KMS-11 (cell line): ENCODE results near the gene KIF25.

Experiments used
- H2AFZ ChIP-seq: fragments of 200-600 bp; sonication (generic); 2 replicates; pipeline ENCODE4 v1.6.1; 2016; ENCODE audit warnings: antibody characterized with exemption, mixed run types, low read depth
- H3K27ac ChIP-seq: fragments of 200-600 bp; sonication (generic); 2 replicates; pipeline ENCODE4 v1.6.1; 2016; ENCODE audit warnings: mild to moderate bottlenecking, mixed run types
- H3K27me3 ChIP-seq: fragments of 200-600 bp; sonication (generic); 2 replicates; pipeline ENCODE4 v1.6.1; 2017; ENCODE audit warnings: mild to moderate bottlenecking, low read depth, mixed run types, moderate library complexity; ENCODE audit not compliant: insufficient read depth
- H3K36me3 ChIP-seq: fragments of 200-600 bp; sonication (generic); 2 replicates; pipeline ENCODE4 v1.6.1; 2017; ENCODE audit warnings: mild to moderate bottlenecking, mixed run types; ENCODE audit not compliant: insufficient read depth
- H3K4me1 ChIP-seq: fragments of 200-600 bp; sonication (generic); 2 replicates; pipeline ENCODE4 v1.6.1; 2016; ENCODE audit warnings: mild to moderate bottlenecking, low read depth, mixed run types; ENCODE audit not compliant: poor library complexity, severe bottlenecking
- H3K4me2 ChIP-seq: fragments of 200-600 bp; sonication (generic); 2 replicates; pipeline ENCODE4 v1.7.0; 2016; ENCODE audit warnings: mild to moderate bottlenecking, mixed run types
- H3K4me3 ChIP-seq: fragments of 200-600 bp; sonication (generic); IDR thresholded peaks from 2 replicates; pipeline ENCODE4 v1.6.1; 2017; ENCODE audit warnings: low read depth, low read length, mixed read lengths; ENCODE audit not compliant: insufficient read depth
- H3K79me2 ChIP-seq: fragments of 200-600 bp; sonication (generic); 2 replicates; pipeline ENCODE4 v1.6.1; 2016; ENCODE audit warnings: low read depth, mixed run types; ENCODE audit not compliant: insufficient read depth
- H3K9ac ChIP-seq: fragments of 200-600 bp; sonication (generic); 2 replicates; pipeline ENCODE4 v1.6.1; 2016; ENCODE audit warnings: mild to moderate bottlenecking, mixed run types
- H4K20me1 ChIP-seq: fragments of 200-600 bp; sonication (generic); 2 replicates; pipeline ENCODE4 v1.6.1; 2016; ENCODE audit warnings: mild to moderate bottlenecking, mixed run types; ENCODE audit not compliant: insufficient read depth
- CTCF ChIP-seq: fragments of 200-600 bp; sonication (generic); conservative IDR thresholded peaks from 2 replicates; pipeline ENCODE4 v1.6.1; 2017; ENCODE audit warnings: low read depth, mild to moderate bottlenecking, antibody characterized with exemption, low read length, moderate library complexity, mixed read lengths

Gene KIF25

DNA sequence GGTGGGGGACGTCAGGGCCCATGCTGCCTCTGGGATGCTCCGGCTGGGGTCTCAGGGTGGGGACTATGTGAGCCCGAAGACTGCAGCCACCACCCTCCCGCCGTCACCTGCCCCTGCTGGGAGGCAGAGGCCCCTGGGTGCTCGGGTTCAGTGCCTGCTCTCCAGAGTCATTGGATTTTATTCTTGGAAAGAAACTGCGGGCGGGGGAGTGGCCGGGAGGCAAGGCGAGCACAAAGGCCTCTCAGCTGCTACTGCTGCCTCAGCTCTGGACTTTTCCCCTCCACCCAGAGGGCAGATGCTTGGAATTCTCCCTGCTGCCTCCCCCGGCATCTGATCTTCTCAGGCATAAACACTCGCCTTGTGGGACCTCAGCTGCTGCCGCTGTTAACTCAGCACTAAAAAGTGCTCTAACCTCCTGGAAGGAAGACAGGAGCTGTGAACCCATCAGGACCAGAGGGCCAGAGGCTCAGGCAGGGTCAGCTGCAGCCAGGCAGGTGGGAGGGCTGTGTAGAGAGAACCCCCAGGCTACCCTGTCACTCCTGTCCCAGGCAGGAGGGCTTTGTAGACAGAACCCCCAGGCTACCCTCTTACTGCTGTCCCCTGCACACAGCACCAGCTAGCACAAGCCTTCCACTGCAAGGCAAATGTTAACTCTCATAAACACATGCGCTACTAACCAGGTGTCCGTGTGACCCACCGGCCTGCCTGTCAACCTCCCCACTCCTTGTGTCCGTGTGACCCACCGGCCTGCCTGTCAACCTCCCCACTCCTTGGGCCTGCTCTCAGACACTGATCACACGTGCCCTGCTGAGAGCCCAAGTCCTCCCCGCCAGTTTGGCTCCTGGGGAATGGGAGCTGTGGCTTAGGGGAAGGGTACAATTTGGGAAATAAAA, 90.9 kb downstream of the KIF25 start:
- H3K27me3 ChIP-seq = peaks cover 16% of the 10 kb centered on the region; the same call in 1 of the 2 replicates
- H2AFZ ChIP-seq = no peak overlapping the region
- TF ChIP-seq CTCF = no peak
- no peak overlapping the region for H3K9ac ChIP-seq
- no peaks in the 10 kb centered on the region for H3K36me3 ChIP-seq
- H4K20me1 ChIP-seq = no peaks in the 10 kb centered on the region
- H3K27ac ChIP-seq = no peak overlapping the region
- no peak overlapping the region for H3K4me2 ChIP-seq
- H3K4me3 ChIP-seq = no peak overlapping the region
- no peaks in the 10 kb centered on the region for H3K4me1 ChIP-seq
- H3K79me2 ChIP-seq = no peaks in the 10 kb centered on the region

DNA sequence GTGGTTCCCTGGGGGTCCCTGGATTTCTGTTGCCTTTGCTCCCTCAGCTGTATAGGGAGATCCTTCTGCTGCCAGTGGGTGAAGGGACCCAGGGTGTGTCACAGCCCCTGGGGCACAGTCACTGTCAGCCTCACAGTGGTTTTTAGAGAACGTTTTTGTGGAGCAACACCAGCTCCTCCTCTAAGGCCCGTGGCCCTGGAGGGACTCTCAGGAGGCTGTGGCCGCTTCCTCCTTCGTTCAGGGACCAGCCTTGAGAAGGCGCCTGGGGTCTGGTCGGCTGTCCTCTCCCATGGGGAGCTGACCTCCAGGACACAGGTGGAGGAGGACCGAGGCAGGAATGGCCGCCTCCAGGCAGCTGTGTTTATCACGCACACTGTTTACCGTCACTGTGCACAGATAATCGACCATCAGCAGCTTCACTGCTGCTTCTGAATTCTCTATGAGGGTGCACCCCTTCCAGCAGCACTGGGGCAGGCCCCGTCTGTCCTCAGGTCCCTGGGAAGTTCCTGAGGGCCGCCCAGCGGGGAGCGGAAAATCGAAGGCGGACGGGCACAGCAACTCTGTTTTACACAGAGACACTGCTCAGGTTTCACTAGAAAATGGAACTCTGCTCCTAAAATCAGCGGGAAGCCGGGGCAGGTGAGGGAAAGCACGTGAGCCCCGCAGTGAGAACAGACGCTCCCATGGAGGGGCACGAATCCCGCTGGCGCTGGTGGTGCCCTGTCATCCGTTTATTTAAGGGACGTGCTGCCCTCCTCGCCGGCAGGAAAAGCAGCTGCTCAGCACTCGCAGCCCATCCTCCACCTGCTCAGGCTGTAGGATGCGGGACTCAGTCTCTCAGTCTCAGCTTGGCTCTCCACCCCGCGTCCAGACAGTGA, 92.0 kb downstream of the KIF25 start:
- Histone ChIP-seq H3K27me3 (peaks cover 10% of the 10 kb centered on the region; the same call in 1 of the 2 replicates), H3K27ac (no peak overlapping the region), H2AFZ (no peak overlapping the region), H3K4me3 (no peak overlapping the region), H3K4me2 (no peak overlapping the region), H3K36me3 (no peaks in the 10 kb centered on the region), H3K79me2 (no peaks in the 10 kb centered on the region), H4K20me1 (no peaks in the 10 kb centered on the region), H3K9ac (no peak overlapping the region), H3K4me1 (no peaks in the 10 kb centered on the region)
- no peak for TF ChIP-seq CTCF

GRCh38 chr6:168090064-168090690, 92.7 kb downstream of the KIF25 start:
- Histone ChIP-seq H3K79me2 (no peaks in the 10 kb centered on the region), H3K27ac (no peak overlapping the region), H4K20me1 (no peaks in the 10 kb centered on the region), H3K4me3 (no peak overlapping the region), H2AFZ (no peak overlapping the region), H3K4me1 (no peaks in the 10 kb centered on the region), H3K27me3 (peaks cover 7% of the 10 kb centered on the region; the same call in 1 of the 2 replicates), H3K4me2 (no peak overlapping the region), H3K36me3 (no peaks in the 10 kb centered on the region), H3K9ac (no peak overlapping the region)
- no peak for TF ChIP-seq CTCF

DNA sequence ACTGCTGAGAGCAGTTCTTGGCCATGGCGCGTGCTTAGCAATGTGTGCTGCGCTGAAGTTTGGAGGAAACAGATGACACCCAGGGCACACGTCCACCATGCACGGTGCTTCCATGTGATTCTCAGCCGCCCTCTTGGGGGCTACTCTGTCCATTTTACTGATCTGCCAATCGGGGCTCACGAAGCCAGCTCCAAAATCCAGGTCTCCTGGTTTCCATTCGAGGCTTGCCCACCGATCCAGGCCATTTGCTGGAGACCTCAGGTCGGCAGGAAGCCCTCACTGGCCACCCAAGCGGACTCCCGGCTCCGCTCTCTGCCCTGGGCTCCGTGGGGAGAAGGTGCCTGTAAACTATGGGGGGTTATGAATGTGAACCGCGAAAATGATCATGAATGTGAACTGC, 93.2 kb downstream of the KIF25 start:
- Histone ChIP-seq H2AFZ (no peak overlapping the region), H3K4me1 (no peaks in the 10 kb centered on the region), H3K27me3 (peaks cover 7% of the 10 kb centered on the region; the same call in 1 of the 2 replicates), H3K79me2 (no peaks in the 10 kb centered on the region), H4K20me1 (no peaks in the 10 kb centered on the region), H3K27ac (no peak overlapping the region), H3K4me2 (no peak overlapping the region), H3K36me3 (no peaks in the 10 kb centered on the region), H3K4me3 (no peak overlapping the region), H3K9ac (no peak overlapping the region)
- no peak for TF ChIP-seq CTCF
